Breast epithelium (tissue), 4 donors: ENCODE results near the gene PXDN. TPM values are rescaled to one million over a fixed set of nuclear protein-coding genes. Genes with fewer than 3 reads are reported as not detected.

Experiments used
- DNase-seq, 2 donors: peaks; one replicate each; pipeline ENCODE4 v3.0.0-alpha.2; 2019; ENCODE audit warnings: low spot score in 2 of 2
- H3K27ac ChIP-seq, 2 donors: fragments of 200-600 bp; sonication (generic) in 1 of 2; one replicate each; pipeline ENCODE4 v1.5.1; 2016 to 2019; ENCODE audit warnings: mild to moderate bottlenecking in 1 of 2
- H3K27me3 ChIP-seq, 2 donors: fragments of 200-600 bp; sonication (generic) in 1 of 2; one replicate each; pipeline versions ENCODE4 v1.5.1 to v1.6.0; 2017 to 2019; ENCODE audit warnings: control low read depth in 1 of 2, mild to moderate bottlenecking in 1 of 2
- H3K36me3 ChIP-seq: fragments of 200-600 bp; one replicate; pipeline ENCODE4 v1.5.1; 2019
- H3K4me1 ChIP-seq, 2 donors: fragments of 200-600 bp; sonication (generic); one replicate each; pipeline ENCODE4 v1.5.1; 2016 to 2019; ENCODE audit warnings: control low read depth in 1 of 2
- H3K4me3 ChIP-seq, 3 donors: fragments of 200-600 bp; sonication (generic); 1 replicate in 2 of 3; 2 replicates in 1 of 3; pipeline ENCODE4 v1.5.1; 2016 to 2019; ENCODE audit warnings: mild to moderate bottlenecking in 3 of 3, moderate library complexity in 2 of 3
- H3K9me3 ChIP-seq, 2 donors: fragments of 200-600 bp; sonication (generic) in 1 of 2; one replicate each; pipeline ENCODE4 v1.5.1; 2016 to 2019; ENCODE audit warnings: control low read depth in 1 of 2
- POLR2A ChIP-seq: fragments of 450-650 bp; IDR thresholded peaks from one replicate; pipeline ENCODE4 v1.6.1; 2016; ENCODE audit warnings: antibody characterized with exemption, mild to moderate bottlenecking, moderate library complexity
- POLR2AphosphoS5 ChIP-seq, 3 donors: sonication (generic); formaldehyde crosslinking; IDR thresholded peaks; one replicate each; pipeline ENCODE4 v1.6.1; 2017; ENCODE audit warnings: antibody characterized with exemption in 3 of 3
- intact Hi-C: fragments of 100-400 bp; cut with DNase I; formaldehyde crosslinking; loops from one replicate; pipeline ENCODE4 v1.15.1; 2023; ENCODE audit warnings: low total_unique reads
- total RNA-seq, 3 donors: library from RNA; depleted of rRNA; stranded (reverse); fragments of >200 nt; gene quantifications; one replicate each; pipeline ENCODE4 v1.1.0, GENCODE V29; 2016
- TF ChIP-seq, protein P1 (sequence below), 3 donors: fragments of 450-650 bp; IDR thresholded peaks; one replicate each; pipeline ENCODE4 v1.5.1; 2016 to 2017; ENCODE audit warnings: antibody characterized with exemption in 3 of 3, mild to moderate bottlenecking in 3 of 3, moderate library complexity in 3 of 3

The PXDN gene
- total RNA-seq, 3 donors from 2014 or later: 42.4 to 108 (median 64.2) TPM

- TF ChIP-seq POLR2A (no peak), POLR2AphosphoS5 (IDR thresholded peaks at IDR 0.05) (no peak)
- TF ChIP-seq, protein P1, sequence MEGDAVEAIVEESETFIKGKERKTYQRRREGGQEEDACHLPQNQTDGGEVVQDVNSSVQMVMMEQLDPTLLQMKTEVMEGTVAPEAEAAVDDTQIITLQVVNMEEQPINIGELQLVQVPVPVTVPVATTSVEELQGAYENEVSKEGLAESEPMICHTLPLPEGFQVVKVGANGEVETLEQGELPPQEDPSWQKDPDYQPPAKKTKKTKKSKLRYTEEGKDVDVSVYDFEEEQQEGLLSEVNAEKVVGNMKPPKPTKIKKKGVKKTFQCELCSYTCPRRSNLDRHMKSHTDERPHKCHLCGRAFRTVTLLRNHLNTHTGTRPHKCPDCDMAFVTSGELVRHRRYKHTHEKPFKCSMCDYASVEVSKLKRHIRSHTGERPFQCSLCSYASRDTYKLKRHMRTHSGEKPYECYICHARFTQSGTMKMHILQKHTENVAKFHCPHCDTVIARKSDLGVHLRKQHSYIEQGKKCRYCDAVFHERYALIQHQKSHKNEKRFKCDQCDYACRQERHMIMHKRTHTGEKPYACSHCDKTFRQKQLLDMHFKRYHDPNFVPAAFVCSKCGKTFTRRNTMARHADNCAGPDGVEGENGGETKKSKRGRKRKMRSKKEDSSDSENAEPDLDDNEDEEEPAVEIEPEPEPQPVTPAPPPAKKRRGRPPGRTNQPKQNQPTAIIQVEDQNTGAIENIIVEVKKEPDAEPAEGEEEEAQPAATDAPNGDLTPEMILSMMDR (IDR thresholded peaks at IDR 0.05): no peak
- H3K4me3 ChIP-seq: no peak overlapping the region
- DNase-seq: peak; percentile 48 to 80
- H3K36me3 ChIP-seq: no peaks in the 10 kb centered on the region
- no peaks in the 10 kb centered on the region for H3K4me1 ChIP-seq
- no peaks in the 10 kb centered on the region for H3K27me3 ChIP-seq
- H3K27ac ChIP-seq: peak overlapping the region; percentile 22 to 68
- H3K9me3 ChIP-seq: no peaks in the 10 kb centered on the region
- intact Hi-C loops: no loop called here
These were observed 126.8 kb downstream of the PXDN start for GRCh38 chr2:1617425-1618021.

- H3K27me3 ChIP-seq: no peaks in the 10 kb centered on the region
- no peaks in the 10 kb centered on the region for H3K36me3 ChIP-seq
- no peak overlapping the region for H3K27ac ChIP-seq
- intact Hi-C loops: no loop called here
- H3K4me3 ChIP-seq: no peak overlapping the region
- DNase-seq: no peak
- no peaks in the 10 kb centered on the region for H3K4me1 ChIP-seq
- TF ChIP-seq, protein P1 (IDR thresholded peaks at IDR 0.05): no peak
- H3K9me3 ChIP-seq: no peaks in the 10 kb centered on the region
These were observed 129.8 kb downstream of the PXDN start for GRCh38 chr2:1614564-1614963.

DNA sequence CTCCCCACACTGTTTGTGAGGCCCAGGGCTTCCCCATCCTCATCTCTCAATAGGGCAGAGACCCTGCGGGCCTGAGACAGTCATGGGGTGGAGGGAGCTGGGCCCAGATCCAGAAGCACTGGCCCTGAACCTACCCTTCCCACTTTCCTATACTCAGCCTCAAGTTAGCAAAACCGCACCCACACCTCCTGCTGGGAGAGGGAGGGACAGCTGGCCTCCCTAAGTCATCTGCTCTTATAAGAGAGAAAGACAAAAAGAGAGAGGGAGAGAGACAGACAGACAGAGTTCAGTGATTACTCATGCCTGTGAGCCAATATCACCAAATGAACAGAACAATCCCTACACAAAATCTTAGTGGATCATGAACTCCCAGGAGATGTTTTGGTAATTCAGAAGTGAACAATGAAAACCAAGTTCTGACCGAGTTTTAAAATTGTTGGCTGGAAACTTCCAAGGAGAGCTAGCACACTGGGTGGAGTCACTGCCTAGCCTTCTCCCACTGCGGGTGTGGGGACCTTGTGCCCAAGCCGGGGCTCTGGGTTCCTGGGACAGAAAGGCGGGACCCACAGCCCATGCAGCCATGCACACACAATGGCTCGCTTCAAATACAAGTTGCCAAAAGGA lies 130.5 kb downstream of the PXDN start:
- H3K27ac ChIP-seq: peak overlapping the region in 1 of 2 donors; percentile 38
- intact Hi-C loops: no loop called here
- no peaks in the 10 kb centered on the region for H3K9me3 ChIP-seq
- H3K27me3 ChIP-seq: no peaks in the 10 kb centered on the region
- no peak for TF ChIP-seq POLR2AphosphoS5 (IDR thresholded peaks at IDR 0.05)
- TF ChIP-seq POLR2A: no peak
- TF ChIP-seq, protein P1 (IDR thresholded peaks at IDR 0.05): no peak
- H3K4me3 ChIP-seq: no peak overlapping the region
- no peaks in the 10 kb centered on the region for H3K36me3 ChIP-seq
- DNase-seq: no peak
- no peaks in the 10 kb centered on the region for H3K4me1 ChIP-seq

GRCh38 chr2:1613078-1613445 lies 131.3 kb downstream of the PXDN start:
- no peaks in the 10 kb centered on the region for H3K36me3 ChIP-seq
- intact Hi-C loops: no loop called here
- no peaks in the 10 kb centered on the region for H3K4me1 ChIP-seq
- TF ChIP-seq POLR2AphosphoS5 (IDR thresholded peaks at IDR 0.05) (no peak), POLR2A (no peak)
- TF ChIP-seq, protein P1 (IDR thresholded peaks at IDR 0.05): no peak
- H3K4me3 ChIP-seq: no peak overlapping the region
- no peaks in the 10 kb centered on the region for H3K9me3 ChIP-seq
- H3K27ac ChIP-seq: no peak overlapping the region
- no peaks in the 10 kb centered on the region for H3K27me3 ChIP-seq
- no peak for DNase-seq

GRCh38 chr2:1612391-1613077 lies 131.8 kb downstream of the PXDN start:
- Histone ChIP-seq H3K27me3 (no peaks in the 10 kb centered on the region), H3K27ac (no peak overlapping the region), H3K4me3 (no peak overlapping the region), H3K9me3 (no peaks in the 10 kb centered on the region), H3K36me3 (no peaks in the 10 kb centered on the region), H3K4me1 (no peaks in the 10 kb centered on the region)
- TF ChIP-seq POLR2AphosphoS5 (IDR thresholded peaks at IDR 0.05) (no peak), POLR2A (no peak)
- TF ChIP-seq, protein P1 (IDR thresholded peaks at IDR 0.05): no peak
- intact Hi-C loops: no loop called here
- DNase-seq: no peak
